ENCODE data around the gene RAB39A.
A peak's percentile ranks its signal among the peaks of the same experiment; 100 is the strongest.
"Not testable (repeated sequence)": the region's sequence is repeated elsewhere in the genome, so short reads cannot be mapped to it uniquely, and the experiment has no call there.

RAB39A gene

DNA sequence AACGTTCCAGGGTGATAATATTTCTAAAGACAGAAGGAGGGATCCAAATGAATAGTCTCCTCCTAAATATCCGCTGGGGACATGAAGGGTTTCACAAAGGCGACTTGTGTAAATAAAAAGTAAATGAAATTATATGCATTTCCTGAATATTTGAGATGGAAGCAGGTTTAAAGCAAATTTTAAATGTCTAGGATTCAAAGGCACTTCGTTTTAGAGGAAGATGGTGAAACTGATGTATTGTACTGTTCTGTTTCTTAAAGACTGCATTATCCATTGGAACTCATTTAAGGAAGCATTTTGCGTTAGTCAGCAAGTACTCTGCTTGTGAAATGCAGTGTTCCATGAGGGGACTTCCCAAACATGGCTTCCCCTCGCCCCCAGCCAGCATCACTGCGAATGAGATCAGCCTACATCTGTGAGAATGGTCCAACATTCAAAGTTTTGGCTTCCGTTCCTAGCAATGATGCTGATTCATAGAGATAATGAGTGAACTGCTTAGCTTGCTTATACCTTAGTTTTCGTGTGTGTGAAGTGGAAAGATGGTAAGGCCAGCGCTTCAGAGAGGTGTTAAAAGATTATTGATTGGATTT is 1.5 kb downstream of the RAB39A start:
- peaks cover 13 to 14% of the 10 kb centered on the region in 2 donors for H3K4me1 Mint-ChIP-seq
- H3K27ac Mint-ChIP-seq: peak overlapping the region; percentile 3
- peak overlapping the region in 1 of 2 donors; percentile 95 for H3K4me3 Mint-ChIP-seq
- DNase-seq (no peak), ATAC-seq (replicated peaks) (no peak)
- H3K27me3 Mint-ChIP-seq: peaks cover 9 to 11% of the 10 kb centered on the region in 2 donors
- H3K36me3 Mint-ChIP-seq: no peaks in the 10 kb centered on the region
- H3K9me3 Mint-ChIP-seq: no peaks in the 10 kb centered on the region

DNA sequence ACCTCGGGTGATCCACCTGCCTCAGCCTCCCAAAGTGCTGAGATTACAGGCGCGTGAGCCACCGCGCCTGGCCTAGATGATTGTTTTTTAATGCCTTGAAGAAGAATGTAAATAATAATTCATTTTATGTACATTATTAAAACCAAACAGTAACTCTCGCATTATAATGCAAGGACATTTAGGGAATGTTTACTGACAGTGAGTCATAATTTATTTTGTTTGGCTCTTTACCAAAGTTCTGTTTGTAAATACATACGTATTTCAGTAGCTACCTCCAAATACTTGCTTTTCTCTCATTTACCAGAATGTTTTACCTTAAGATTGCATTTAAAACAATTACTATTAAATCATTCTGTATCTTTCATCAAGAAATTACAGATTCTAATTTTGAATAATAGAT is 3.0 kb downstream of the RAB39A start:
- Mint-ChIP-seq H3K27me3 (peaks cover 5 to 6% of the 10 kb centered on the region in 2 donors), H3K4me1 (peaks cover 12 to 14% of the 10 kb centered on the region in 2 donors), H3K9me3 (no peaks in the 10 kb centered on the region), H3K27ac (no peak overlapping the region), H3K4me3 (no peak overlapping the region), H3K36me3 (peaks cover 0 to 6% of the 10 kb centered on the region in 2 donors)
- no peak for DNase-seq
- no peak for ATAC-seq (replicated peaks)

DNA sequence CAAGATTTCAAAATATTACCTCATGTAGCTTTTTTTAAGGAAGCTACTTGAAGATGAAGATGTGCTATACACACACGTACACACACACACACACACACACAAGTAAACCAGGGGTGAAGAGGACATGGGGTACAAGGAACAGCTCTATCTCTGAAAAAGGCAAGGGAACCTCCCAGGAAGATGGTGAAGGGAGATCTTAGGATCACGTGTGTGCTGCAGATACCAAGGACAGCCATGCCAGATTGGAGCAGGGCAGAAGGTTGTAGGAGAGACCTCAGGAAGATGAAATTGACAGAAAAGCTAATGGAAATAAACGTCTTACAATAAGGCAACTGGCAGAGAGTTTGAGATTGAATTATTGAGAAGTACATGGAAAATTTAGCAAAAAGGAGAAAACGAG is 19.7 kb downstream of the RAB39A start:
- H3K4me1 Mint-ChIP-seq: peaks cover 0 to 2% of the 10 kb centered on the region in 2 donors
- DNase-seq: no peak
- no peaks in the 10 kb centered on the region for H3K9me3 Mint-ChIP-seq
- no peak overlapping the region for H3K4me3 Mint-ChIP-seq
- ATAC-seq (replicated peaks): no peak
- peaks cover 0 to 4% of the 10 kb centered on the region in 2 donors for H3K36me3 Mint-ChIP-seq
- H3K27ac Mint-ChIP-seq: no peak overlapping the region
- peaks cover 0 to 5% of the 10 kb centered on the region in 2 donors for H3K27me3 Mint-ChIP-seq

DNA sequence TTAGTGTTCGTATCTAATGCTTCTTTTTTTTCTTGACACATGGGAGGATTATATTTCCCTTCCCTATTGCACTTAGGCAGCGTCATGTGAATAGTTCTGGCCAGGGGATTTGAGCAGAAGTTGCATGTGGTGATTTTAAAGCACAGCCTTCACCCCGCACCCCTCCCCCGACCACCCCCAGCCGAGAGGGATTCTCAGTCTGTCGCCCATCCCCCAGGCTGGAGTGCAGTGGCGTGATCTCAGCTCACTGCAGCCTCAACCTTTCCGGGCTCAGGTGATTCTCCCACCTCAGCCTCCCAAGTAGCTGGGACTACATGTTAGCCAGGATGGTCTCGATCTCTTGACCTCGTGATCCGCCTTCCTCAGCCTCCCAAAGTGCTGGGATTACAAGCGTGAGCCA is 20.1 kb downstream of the RAB39A start:
- DNase-seq; H3K9me3 Mint-ChIP-seq; H3K36me3 Mint-ChIP-seq; H3K27ac Mint-ChIP-seq; H3K4me3 Mint-ChIP-seq; H3K27me3 Mint-ChIP-seq; ATAC-seq (replicated peaks); H3K4me1 Mint-ChIP-seq: not testable (repeated sequence)

DNA sequence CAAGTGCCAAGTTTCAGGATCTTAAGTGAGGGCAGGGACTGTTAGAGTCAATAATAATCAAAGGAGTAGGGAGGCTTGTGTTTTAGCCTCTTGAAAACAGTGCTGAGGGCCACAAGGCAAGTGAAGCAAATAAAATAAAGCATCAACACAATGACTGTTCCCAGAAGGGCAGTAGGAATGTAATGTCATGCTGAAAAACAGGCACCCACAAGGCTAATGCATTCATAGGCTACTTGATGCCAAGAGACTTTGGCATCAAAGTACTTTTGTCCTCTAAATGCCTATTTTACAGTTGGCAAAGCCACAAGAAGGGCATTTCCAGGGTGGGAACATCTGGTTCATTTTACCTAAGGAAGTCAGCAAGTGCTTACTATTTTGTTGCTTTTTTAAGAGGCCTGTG is 22.9 kb downstream of the RAB39A start:
- no peak for DNase-seq
- Mint-ChIP-seq H3K9me3 (no peaks in the 10 kb centered on the region), H3K4me3 (no peak overlapping the region)

DNA sequence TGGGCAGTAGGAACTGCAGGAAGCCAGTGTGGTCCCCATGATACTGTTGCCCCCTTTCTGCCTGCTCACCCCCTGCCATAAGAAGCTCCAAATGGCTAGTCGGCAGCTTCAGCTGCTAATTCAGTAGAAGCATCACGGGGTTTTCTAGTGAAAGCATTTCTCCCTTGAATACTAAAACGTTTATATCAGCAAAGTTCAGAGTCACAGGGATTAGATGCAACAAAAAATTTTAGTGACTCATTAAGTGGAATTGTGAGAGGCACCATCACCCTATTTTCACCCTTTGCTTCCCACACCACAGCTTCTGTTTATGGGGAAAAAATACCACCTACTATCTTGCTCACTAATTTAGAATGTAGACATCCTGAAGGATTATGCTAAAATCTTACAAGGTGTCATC is 25.2 kb downstream of the RAB39A start:
- Mint-ChIP-seq H3K4me3 (no peak overlapping the region), H3K36me3 (no peaks in the 10 kb centered on the region), H3K27me3 (no peaks in the 10 kb centered on the region), H3K9me3 (no peaks in the 10 kb centered on the region), H3K4me1 (peaks cover 6% of the 10 kb centered on the region in 2 donors), H3K27ac (no peak overlapping the region)
- ATAC-seq (replicated peaks) (no peak), DNase-seq (no peak)

More for the DNA sequence above, 22.9 kb downstream of the RAB39A start:
- no peak for ATAC-seq (replicated peaks)
- Mint-ChIP-seq H3K36me3 (no peaks in the 10 kb centered on the region), H3K4me1 (no peaks in the 10 kb centered on the region), H3K27me3 (no peaks in the 10 kb centered on the region), H3K27ac (no peak overlapping the region)

DNA sequence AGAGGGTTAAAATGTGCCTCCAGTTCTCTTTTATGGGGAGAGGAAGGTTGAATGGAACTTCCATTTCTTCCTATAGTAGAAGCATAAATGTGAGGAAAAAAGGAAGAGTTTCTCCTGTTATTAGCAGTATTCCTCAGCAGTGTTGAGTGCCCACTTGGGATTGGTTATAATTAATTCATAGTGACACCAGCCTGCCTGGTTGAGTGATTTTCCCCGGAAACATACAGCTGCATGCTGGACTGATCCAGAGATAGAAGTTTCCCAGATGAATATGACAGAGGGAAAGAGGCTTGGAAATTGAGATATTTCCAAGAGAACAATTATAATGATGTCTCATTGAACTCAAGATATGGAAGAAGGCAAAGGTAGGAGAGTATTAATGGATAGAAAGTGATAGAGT is 28.3 kb downstream of the RAB39A start:
- no peak for ATAC-seq (replicated peaks)
- no peak for DNase-seq

DNA sequence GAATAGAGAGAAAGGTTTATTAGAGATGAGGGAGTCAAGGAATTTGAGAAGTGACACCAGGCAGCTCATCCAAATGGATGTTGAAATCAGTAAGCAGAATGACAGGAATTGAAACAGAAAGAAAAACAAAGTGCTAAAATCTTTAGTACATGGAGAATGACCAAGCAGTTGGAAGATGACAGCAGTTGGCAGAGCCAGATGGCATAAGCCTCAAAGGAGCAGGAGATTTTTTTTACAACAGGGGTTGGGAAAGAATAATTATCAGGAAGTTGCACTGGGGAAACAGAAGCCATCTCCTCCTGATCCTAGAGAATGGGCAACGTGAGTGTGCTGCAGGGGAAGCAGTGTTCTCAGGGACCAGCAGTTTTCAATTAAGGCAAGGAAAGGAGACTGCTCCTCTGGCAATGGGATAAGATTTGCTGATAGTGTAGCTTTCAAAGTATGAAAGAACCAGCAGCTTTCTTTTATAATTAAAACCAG is 28.9 kb downstream of the RAB39A start:
- DNase-seq (no peak), ATAC-seq (replicated peaks) (no peak)
- H3K36me3 Mint-ChIP-seq: no peaks in the 10 kb centered on the region
- H3K4me3 Mint-ChIP-seq: no peak overlapping the region
- no peak overlapping the region for H3K27ac Mint-ChIP-seq
- no peaks in the 10 kb centered on the region for H3K27me3 Mint-ChIP-seq
- no peaks in the 10 kb centered on the region for H3K9me3 Mint-ChIP-seq
- peaks cover 6% of the 10 kb centered on the region in 2 donors for H3K4me1 Mint-ChIP-seq

More for the DNA sequence above, 28.3 kb downstream of the RAB39A start:
- H3K9me3 Mint-ChIP-seq: no peaks in the 10 kb centered on the region
- no peak overlapping the region for H3K4me3 Mint-ChIP-seq
- no peaks in the 10 kb centered on the region for H3K36me3 Mint-ChIP-seq
- peaks cover 6% of the 10 kb centered on the region in 2 donors for H3K4me1 Mint-ChIP-seq
- H3K27me3 Mint-ChIP-seq: no peaks in the 10 kb centered on the region
- no peak overlapping the region for H3K27ac Mint-ChIP-seq

DNA sequence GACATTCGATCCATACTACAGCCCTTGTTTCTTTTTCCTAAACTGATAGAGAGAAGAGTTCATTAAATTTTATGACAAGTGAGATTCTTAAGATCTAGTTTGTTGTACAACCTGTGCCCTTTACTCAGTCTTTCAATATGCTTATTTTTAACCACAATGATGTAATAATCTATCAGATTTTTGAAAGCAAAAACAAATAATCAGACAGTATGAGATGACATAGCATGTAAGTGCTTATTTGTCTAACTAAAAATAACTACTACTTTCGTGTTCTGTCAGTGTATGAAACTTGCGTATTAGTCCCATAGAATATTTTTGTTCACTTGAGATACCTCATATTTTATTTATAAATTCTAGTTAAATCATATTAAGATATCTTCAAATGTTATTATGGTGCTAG is 33.2 kb downstream of the RAB39A start:
- Mint-ChIP-seq H3K9me3 (no peaks in the 10 kb centered on the region), H3K36me3 (no peaks in the 10 kb centered on the region), H3K4me1 (peaks cover 6% of the 10 kb centered on the region in 2 donors), H3K27me3 (no peaks in the 10 kb centered on the region), H3K27ac (no peak overlapping the region), H3K4me3 (no peak overlapping the region)
- ATAC-seq (replicated peaks) (no peak), DNase-seq (no peak)

DNA sequence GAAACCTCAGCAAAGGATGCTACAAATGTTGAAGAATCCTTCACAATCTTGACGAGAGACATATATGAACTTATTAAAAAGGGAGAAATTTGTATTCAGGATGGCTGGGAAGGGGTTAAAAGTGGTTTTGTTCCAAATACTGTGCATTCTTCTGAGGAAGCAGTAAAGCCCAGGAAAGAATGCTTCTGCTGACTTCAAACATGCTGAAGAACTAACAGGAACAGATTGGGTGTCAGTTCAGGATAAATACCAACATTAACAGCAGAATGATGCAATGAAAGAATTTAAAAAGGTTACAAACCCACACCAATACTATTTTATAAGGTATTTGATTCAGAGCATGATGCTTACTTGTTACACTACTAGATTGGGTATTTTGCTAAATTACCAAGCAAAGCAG is 33.9 kb downstream of the RAB39A start:
- Mint-ChIP-seq H3K4me1 (no peaks in the 10 kb centered on the region), H3K4me3 (no peak overlapping the region), H3K9me3 (no peaks in the 10 kb centered on the region), H3K27ac (no peak overlapping the region), H3K27me3 (no peaks in the 10 kb centered on the region), H3K36me3 (no peaks in the 10 kb centered on the region)
- no peak for DNase-seq
- no peak for ATAC-seq (replicated peaks)

DNA sequence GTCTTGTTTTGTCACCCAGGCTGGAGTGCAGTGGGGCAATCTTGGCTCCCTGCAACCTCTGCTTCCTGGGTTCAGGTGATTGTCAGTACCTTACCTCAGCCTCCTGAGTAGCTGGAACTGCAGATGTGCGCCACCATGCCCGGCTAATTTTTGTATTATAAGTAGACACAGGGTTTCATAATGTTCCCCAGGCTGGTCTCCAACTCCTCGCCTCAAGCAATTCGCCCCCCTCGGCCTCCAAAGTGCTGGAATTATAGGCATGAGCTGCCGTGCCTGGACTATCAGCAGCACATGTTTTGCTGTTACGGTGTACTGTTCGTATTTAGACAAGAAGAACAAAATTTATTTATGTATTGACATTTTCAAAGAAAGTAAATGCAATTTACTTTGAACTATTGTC is 34.8 kb downstream of the RAB39A start:
- Mint-ChIP-seq H3K36me3 (no peaks in the 10 kb centered on the region), H3K9me3 (no peaks in the 10 kb centered on the region), H3K27ac (no peak overlapping the region), H3K27me3 (no peaks in the 10 kb centered on the region), H3K4me3 (no peak overlapping the region), H3K4me1 (no peaks in the 10 kb centered on the region)
- DNase-seq: no peak
- ATAC-seq (replicated peaks): no peak

DNA sequence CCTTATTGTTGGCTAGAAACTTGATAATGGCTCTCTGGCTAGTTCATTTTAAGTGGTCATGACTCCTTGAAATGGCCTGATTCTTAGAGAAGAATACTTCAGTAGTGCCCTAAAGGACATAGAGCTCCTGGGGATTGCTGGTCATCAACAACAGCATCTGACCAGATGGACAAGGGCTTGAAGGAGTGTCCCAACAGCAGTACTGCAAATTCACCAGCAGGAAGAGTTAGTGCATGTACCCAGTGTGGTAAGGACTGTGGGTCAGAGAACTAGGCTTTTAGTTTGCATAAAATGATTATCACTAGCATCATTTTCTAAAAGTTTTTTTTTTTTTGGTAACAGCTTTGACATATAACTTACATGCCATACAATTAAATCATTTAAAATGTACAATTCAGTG is 41.0 kb downstream of the RAB39A start:
- ATAC-seq (replicated peaks) (no peak), DNase-seq (no peak)
- H3K4me3 Mint-ChIP-seq: no peak overlapping the region
- H3K4me1 Mint-ChIP-seq: no peaks in the 10 kb centered on the region
- H3K36me3 Mint-ChIP-seq: no peaks in the 10 kb centered on the region
- no peaks in the 10 kb centered on the region for H3K9me3 Mint-ChIP-seq
- H3K27ac Mint-ChIP-seq: no peak overlapping the region
- H3K27me3 Mint-ChIP-seq: no peaks in the 10 kb centered on the region

DNA sequence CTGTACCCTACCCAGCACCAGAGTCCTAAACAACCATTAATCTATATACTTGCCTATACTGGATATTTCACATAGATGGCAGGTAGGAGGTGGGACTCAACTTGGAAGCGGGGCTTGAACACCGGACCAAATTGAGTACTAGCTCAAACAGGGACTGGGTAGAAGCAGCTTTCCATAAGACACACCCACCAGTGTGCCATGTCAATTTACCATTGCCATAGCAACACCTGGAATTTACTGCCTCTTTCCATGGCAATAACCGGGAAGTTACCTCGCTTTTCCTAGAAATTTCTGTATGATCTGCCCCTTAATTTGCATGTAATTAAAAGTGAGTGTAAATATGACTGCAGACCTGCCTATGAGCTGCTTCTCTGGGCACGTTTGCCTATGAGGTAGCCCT is 41.8 kb downstream of the RAB39A start:
- H3K9me3 Mint-ChIP-seq: no peaks in the 10 kb centered on the region

DNA sequence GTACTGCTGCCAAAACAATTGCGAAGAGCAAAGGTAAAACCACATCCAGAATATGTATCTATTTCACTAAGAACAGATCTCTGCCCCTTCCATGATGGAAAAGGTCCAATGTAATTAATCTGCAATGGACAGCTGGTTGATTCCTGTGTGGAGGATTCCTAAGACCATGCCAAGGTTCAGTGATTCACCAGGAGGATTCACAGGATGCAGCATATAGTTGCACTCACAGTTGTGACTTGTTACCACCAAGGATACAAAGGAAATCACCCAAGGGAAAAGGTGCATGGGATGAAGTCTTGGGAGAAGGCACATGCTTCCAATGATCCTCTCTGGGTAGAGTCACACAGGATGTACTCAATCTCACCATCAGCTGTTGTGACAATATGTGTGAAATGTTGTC is 45.4 kb downstream of the RAB39A start:
- Mint-ChIP-seq H3K27me3 (peaks cover 0 to 13% of the 10 kb centered on the region in 2 donors), H3K27ac (no peak overlapping the region), H3K4me1 (no peaks in the 10 kb centered on the region), H3K9me3 (no peaks in the 10 kb centered on the region), H3K4me3 (no peak overlapping the region), H3K36me3 (no peaks in the 10 kb centered on the region)
- no peak for ATAC-seq (replicated peaks)
- no peak for DNase-seq

More for the DNA sequence above, 41.8 kb downstream of the RAB39A start:
- DNase-seq: no peak
- Mint-ChIP-seq H3K27me3 (peaks cover 0 to 3% of the 10 kb centered on the region in 2 donors), H3K4me3 (no peak overlapping the region), H3K36me3 (no peaks in the 10 kb centered on the region), H3K4me1 (no peaks in the 10 kb centered on the region), H3K27ac (no peak overlapping the region)
- ATAC-seq (replicated peaks): no peak

DNA sequence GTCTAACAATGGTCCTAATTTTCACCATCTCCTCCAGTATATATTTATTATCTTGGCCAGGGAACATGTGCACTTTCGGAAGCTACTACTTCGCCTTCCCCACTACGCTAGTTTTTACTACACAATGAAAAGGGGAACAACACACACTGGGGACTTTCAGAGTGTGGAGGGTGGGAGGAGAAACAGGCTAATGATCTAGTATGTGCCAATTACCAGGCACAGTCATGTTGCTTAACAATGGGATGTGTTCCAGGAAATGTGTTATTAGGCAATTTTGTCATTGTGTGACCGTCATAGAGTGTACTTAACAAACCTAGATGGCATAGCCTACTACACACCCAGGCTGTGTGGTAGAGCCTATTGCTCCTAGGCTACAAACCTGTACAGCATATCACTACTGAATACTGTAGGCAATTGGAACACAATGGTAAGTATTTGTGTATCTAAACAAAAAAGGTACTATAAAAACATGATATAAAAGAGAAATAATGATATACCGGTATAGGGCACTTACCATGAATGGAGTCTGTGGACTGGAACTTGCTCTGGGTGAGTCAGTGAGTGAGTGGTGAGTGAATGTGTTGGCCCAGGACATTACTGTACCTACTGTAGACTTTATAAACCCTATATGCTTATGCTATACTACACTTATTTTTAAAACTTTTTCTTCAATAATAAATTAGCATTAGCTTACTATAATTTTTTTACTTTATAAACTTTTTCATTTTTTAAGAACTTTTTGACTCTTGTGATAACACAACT is 60.3 kb downstream of the RAB39A start:
- Mint-ChIP-seq H3K27me3 (peaks cover 0 to 15% of the 10 kb centered on the region in 2 donors), H3K9me3 (peaks cover 0 to 1% of the 10 kb centered on the region in 2 donors), H3K27ac (no peak overlapping the region), H3K4me1 (no peaks in the 10 kb centered on the region), H3K4me3 (no peak overlapping the region), H3K36me3 (no peaks in the 10 kb centered on the region)
- DNase-seq: no peak
- ATAC-seq (replicated peaks): no peak
